GM19240 (cell line): Measurements from ENCODE around the gene TMEM156.
"Not testable (repeated sequence)": the region's sequence is repeated elsewhere in the genome, so short reads cannot be mapped to it uniquely, and the experiment has no call there.

Source experiments
- DNase-seq: peaks from one replicate; pipeline ENCODE4 v3.0.0; 2011; ENCODE audit warnings: low spot score; ENCODE audit not compliant: insufficient read length

TMEM156 gene

DNA sequence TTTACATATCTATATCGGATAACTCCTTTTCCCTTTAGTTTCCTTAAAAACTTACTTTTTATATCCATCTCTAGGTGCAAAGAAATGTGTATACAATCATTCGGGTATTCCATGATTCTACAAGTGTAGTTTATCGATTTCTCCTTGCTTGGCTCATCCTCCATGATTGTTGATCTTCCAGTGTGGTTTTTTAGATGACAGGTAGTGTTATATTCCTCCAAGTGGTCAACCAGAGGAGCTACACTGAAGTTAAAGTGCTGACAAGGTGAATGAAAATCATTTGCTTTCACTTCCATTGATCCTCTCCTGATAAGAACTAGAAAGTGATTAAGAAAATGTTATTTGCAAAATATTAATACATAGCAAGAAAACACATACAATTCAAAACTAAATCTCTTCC, 38.5 kb downstream of the TMEM156 start:
- no peak for DNase-seq

DNA sequence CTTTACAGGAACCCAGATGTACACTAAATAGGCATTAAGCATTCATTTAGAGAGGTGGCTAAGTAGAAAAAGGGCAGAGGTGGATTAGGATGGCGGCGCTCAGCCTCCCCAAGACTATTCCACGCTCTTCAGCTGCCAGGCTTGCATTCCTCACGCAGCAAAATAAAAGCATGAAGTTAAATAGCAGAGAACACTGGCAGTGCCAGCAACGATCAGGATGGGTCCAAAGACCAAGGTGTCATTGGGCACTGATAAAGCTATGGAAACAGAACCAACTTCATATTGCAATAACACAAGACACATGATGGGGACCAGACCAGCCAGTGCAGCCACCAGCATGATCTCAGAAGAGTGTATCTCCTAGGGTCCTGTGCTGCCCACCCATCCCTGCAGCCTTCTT, 42.0 kb downstream of the TMEM156 start:
- no peak for DNase-seq

DNA sequence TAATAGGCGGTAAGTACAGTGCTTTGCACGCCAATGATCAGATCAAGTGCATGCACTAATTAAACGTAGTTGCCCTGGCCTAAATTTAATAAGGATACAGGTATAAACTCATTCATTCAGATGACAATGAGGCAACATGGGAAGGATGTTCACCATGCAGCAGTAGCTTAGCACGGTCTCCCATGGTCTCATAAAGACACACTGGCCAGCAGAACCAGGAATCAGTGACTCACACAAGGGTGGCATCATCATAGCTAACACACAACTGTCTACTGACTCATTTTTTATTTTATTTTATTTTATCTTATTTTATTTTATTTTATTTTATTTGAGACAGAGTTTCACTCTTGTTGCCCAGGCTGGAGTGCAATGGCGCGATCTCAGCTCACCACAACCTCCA, 42.7 kb downstream of the TMEM156 start:
- no peak for DNase-seq

DNA sequence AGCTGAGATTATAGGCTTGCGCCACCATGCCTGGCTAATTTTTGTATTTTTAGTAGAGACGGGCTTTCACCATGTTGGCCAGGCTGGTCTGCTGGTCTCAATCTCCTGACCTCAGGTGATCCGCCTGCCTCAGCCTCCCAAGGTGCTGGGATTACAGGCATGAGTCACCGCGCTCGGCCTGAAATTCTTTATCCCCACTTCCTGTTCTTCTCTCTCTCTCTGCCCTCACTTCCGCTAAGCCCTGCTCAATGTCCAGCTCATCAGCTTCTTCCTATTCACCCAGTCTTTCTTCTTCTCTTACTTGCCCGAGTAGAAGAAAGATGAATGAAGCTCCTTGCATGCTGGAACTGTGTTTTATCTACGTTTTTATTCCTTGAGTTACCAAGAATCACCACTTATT, 43.9 kb downstream of the TMEM156 start:
- not testable (repeated sequence) for DNase-seq

DNA sequence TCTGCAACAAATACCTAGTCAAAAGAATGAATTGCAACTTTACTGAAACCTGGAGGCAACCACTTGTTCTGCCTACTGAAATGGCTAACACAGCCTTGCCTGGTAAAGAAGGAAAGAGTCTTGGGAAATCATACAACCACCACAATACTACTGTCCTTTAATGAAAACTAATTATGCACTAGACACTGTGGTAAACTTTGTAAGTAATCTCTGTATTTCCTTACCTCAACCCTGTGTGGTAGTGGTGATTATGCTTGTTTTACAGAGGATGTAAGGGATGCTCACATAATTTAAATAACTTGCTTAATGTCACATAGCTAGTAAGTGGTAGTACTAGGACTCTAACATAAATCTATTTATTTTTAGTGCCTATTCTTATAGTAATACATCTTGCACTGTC, 44.7 kb downstream of the TMEM156 start:
- DNase-seq: no peak

DNA sequence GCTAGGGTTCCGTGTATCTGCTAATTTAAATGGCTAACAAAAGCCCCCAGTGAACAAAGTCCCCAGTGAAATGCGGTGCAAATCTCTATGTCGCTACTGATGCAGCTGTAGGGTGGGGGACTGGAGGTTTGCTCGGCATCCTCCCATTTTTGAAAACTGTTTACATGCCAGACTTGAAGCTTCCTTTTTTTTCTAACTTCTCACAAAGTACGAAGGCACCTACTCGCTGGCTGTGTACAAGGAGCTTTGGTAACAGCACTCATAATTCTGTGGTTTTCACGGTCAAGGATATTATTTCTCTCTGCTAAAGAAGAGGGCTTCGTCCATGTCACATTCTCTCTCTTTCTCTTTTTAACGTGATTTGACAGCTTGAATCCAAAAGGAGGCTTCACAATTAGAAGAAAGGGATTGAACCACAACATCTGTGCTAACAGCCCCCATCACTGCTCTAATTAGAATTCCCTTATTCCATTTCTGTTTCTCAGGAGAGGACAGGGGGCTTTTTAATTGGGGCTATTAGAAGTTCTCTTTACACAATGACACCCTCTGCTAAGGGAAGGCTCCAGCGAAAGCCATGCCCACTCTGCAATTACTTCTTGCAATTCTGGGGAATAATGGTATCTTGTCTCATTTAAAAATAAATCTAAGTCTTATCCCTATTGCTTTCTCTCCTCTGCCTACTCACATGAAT, 46.7 kb downstream of the TMEM156 start:
- no peak for DNase-seq

DNA sequence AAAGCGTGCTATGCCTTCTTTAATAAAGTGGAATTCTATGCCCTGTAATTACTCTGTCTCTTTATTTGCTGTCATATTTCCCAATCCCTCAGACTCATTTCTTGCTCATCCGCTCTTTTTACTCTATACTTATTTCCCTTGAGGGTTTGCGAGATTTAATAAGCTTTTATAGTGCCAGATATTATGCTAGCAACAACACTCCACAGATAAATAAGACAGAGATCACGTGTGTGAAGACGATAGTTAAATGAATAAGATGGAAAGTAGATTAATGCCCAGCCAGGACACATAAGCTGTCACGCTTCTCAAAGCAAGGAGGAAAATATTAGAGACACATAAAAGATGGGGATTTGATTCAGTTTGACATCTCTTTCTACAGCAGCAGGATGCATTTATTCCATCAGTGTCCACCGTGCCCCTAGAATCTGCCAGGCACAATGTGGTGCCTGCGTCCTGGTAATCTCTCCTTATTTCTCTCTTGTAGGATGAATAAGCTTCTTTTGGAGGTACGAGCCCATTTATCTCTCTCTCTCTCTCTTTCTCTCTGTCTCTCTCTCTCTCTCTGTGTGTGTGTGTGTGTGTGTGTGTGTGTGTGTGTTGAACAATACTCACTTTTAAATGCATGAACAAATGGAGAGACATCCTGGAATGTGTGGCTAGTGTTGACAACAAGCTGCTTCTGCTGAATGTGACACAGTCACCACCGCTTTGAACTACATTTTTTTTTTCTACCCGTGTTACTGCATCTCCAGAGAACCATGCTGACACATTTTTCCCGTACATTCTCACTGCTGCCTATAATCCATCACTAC, 48.2 kb downstream of the TMEM156 start:
- no peak for DNase-seq

DNA sequence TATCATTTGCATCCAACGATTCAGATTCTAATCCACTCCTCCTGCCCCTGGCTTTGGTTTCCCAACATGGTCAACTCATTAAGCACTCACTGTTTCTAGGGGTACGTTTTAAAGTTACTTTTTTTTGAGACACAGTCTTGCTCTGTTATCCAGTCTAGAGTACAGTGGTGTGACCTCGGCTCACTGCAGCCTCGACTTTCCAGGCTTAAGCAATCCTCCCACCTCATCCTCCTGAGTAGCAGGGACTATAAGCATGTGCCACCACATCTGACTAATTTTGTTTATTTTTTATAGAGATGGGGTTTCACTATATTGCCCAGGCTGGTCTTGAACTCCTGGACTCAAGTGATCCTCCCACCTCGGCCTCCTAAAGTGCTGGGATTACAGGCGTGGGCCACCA, 48.9 kb downstream of the TMEM156 start:
- DNase-seq: no peak

DNA sequence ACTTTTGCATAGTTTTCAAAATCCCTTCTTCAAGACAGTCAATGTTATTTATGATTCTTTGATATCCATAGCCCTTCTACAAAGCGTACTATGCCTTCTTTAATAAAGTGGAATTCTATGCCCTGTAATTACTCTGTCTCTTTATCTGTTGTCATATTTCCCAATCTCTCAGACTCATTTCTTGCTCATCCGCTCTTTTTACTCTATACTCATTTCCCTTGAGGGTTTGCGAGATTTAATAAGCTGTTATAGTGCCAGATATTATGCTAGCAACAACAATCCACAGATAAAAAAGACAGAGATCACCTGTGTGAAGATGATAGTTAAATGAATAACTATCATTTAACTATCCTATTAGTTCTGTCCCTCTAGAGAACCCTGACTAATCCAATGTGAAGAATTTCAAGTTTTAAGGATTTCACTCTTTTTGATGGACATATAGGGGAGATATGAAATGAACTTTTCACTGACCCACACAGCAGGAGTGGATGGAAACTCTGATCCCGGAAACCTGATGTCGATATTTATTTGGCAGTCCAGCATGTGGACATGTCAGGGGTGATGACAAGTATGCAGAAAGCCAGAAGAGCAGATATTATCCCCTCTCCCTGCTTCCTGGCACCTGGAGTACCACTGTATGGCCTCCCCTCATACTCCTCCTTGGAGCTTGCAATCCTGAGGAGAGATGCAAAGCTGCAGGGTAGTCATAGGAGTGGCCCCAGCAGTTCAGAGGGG, 49.7 kb downstream of the TMEM156 start:
- no peak for DNase-seq

DNA sequence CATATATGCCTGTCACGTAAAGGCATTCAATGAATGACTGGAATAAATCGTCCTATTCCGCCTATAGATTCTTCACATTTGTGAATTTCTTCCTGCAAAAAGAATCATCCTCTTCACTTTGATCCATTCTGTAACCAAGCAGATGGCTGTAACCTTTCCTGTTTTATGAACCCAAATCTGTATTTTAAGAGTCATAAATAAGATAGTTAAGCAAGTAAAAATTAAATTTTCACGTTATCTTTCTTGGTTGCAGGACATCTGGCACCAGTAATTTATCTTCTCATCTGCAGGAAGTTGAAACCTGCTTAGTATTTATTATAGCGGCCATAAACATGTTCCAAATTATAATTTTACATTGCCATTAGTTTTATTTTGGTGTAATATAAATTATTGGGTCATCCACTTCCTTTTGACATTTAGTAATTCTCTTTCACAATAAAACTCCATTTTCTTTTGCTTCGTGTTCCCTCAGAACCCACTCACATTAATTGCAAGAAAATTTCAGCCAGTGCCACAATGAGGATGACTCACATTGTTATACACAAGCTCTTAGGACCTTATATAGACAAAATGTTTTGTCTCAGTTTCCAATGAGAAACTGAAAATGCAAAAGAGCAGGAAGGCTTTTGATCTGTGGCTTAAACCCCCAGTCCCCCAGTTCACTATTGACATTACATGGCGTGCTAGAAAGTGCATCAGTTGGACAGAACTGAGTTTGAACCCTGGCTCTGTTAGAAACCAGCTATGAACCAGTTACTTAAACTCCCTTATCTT, 51.1 kb downstream of the TMEM156 start:
- DNase-seq: no peak

DNA sequence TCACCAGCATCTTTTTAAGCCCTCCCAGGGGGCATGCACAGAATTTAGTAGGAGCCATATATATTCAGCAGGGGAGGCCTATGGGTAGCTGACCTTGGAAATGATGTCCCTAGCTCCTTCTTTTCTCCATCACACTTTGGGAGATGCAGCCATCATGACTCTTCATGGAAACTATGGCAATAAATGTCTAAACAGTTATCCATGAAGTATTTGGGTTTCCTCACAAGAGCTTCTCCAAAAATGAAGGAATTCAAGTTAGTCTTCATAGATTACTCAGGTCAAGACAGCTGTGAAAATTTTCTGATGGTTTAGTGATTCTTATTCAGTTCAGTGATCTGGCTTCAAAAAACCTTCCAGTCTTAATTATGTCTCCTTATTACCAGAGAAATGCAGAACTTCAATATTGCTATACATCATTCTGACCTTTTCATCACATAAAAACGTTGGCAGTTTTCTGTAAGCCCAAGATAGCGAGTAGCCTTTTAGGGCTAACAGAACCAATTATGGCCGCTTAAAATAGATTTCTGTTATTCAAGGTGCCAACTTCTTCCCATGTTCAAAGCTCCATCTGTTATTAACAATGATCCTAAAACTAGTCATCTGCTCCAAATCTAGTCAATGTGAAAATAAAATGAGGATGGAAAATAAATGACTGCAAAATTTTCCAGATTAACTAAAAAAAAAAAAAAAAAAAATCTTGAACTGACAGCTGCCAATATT, 52.5 kb downstream of the TMEM156 start:
- DNase-seq: no peak

DNA sequence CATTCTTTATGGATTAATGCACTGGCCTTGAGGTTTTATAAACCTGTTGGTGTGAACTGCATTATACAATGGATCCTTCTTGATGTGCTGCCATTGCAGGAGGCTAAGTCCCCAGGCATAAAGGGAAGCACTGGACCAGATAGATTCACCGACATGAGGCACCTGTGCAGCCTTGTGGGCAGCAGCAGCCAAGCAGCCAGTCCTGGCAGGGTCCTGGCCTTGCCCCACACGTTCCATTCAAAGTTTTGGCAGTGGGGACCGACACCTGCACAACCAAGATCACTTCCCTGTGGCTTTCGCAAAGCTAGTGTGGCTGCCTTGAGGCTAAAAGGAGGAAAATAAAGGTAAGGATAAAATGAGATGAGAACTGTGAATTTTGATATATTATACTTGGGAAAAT, 53.1 kb downstream of the TMEM156 start:
- DNase-seq: no peak

DNA sequence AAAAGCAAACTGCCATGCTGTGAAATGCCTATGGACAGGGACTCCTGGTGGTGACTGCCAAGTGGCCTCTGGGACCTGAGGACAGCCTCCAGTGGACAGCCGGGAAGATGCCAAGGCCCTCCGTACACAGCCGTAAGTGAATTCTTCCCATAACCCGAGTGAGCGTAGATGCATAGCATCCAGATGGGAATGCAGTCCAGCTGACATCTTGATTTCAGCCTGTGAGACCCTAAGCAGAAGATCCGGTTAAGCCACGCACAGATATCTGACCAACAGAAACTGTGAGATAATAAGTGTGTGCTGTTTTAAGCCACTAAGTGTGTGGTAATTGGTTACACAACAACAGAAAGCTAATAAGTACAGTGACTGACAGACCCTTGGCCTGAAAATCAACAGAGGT, 55.9 kb downstream of the TMEM156 start:
- DNase-seq: no peak

DNA sequence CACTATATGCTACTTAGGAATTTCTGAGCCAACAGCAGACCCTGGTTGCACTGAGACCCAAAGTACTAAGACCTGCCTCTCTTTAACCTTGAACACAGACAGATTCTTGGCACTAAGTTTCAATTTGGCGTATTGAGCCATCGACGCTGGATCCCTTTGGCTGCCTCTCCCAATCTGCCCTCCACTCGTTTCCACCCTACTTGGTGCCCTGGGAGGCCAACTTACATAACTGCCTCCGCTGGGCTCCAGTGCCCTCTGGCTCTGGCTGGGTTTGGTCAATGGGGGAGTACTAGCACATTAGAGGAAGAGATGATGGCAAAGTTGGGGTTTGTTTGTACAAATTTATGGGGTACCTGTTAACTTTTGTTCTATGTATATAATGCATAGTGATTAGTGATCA, 63.5 kb downstream of the TMEM156 start:
- DNase-seq: no peak

DNA sequence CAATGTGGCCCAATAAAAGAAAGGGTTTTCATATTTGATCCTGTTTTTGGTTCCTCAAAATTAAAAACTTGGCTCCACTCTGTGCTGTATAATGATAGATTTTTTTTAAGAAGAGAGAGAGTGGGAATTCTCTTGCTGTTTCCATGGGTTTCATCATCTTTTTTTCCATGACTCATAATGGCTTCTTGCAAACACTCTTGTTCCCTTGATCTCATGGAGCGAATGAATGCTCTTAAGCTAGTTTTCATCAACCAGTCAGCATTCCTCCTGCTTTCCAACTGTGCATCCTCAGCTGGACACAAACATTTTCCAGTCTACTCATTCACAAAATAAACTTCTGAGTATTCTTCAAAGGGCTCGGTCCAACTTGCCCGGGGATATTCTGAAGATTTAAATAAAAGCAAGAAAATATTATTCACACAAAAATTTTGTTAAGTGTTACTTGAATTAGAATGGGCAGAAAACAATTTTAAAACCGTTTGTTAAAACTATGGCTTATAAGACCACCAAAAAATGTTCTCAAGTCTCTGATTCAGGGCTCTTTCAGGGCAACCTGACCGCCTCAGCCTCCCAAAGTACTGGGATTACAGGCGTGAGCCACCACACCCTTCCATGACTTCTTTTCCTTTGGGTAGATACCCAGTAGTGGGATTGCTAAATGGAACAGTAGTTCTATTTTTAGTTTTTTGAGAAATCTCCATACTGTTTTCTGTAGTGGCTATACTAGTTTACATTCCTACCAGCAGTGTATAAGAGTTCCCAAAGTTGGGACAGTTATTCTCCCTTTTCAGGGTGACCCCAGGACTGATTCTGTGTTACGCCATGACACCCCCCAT, 64.7 kb downstream of the TMEM156 start:
- DNase-seq: no peak

DNA sequence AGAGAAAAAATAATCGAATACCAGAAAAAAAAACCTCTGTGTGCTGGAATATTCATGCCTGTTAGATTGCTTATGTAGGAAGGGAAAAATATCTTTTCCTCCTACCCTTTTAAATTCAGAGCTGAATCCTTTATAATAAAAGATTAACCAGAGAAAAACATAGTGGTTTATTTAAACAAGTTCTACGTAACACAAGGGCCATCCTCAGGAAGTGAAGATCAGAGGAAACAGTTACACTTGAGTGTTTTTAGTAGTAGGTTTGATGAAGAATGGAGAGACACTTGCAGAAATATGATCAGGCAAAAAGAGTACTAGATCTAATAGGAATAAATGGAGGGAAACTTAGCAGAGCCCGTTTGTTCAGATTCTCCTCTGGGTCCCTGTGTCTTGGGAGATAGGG, 66.3 kb downstream of the TMEM156 start:
- DNase-seq: no peak

DNA sequence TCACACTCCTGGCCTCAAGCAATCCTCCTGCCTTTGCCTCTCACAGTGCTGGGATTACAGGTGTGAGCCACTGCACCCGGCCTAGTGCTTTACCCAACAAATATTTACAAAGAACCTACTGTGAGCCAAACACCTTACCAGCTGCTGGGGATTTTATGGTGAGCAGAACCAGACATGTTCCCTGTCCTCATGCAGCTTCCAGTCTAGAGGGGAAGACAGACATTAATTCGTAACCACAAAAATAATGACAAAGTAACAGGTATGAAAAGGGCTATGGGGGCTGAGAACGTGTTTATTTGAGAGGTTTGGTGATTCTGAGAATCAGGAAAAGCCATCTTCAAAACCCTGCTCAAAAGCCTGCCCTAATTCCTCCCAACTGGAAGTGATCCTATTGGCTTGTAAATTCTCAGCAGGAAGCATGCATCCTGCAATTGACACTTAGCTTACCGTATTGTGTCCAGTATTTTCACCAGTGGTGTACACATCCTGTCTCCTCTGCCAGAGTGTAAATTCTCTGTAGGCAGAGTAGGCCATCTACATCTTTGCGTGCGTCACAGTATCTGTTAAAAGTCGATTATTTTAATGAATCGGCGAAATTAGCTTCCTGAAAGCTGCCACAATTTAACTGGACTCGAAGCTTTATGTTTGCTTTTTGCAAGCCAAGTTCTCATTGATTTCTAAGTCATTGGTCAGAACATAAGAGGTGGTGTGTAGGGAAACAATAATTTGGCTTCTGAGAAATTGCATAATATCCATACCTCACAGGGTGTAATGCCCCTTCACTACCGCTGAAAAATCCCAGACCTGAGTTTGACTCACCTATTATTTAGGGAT, 67.0 kb downstream of the TMEM156 start:
- DNase-seq: no peak

DNA sequence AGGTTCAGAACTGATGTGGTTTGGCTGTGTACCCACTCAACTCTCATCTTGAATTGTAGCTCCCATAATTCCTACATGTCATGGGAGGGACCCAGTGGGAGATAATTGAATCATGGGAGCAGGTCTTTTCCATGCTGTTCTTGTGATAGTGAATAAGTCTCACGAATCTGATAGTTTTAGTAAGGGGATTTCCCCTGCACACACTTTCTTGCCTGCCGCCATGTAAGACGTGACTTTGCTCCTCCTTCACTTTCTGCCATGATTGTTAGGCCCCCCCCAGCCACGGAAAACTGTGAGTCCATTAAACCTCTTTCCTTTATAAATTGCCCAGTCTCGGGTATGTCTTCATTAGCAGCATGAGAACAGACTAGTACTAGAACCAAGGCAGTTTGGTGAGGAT, 73.0 kb downstream of the TMEM156 start:
- DNase-seq: not testable (repeated sequence)
